Psoas muscle (tissue), 8 donors: ENCODE results near the gene NKPD1. TPM values are rescaled to one million over a fixed set of nuclear protein-coding genes. Genes with fewer than 3 reads are reported as not detected.
A peak's percentile ranks its signal among the peaks of the same experiment; 100 is the strongest.

ENCODE experiments used
- ATAC-seq, 4 donors: fragments of 200-7000 bp; cut with Tn5 transposase; one replicate each; pipeline ENCODE4 v1.9.1; 2020; ENCODE audit warnings: moderate library complexity in 3 of 4, mild to moderate bottlenecking in 2 of 4
- DNase-seq, 2 donors: peaks; one replicate each; pipeline ENCODE4 v3.0.0-alpha.2; 2020
- H3K27ac ChIP-seq: fragments of 200-600 bp; one replicate; pipeline ENCODE4 v1.8.0; 2022
- H3K27me3 ChIP-seq, 3 donors: fragments of 200-600 bp in 1 of 3; one replicate each; pipeline versions ENCODE4 v1.6.1 to v1.8.0; 2013 to 2022; ENCODE audit warnings: low read length in 2 of 3, mild to moderate bottlenecking in 2 of 3, moderate library complexity in 1 of 3; ENCODE audit not compliant: insufficient read depth in 3 of 3
- H3K36me3 ChIP-seq, 2 donors: fragments of 200-600 bp in 1 of 2; one replicate each; pipeline versions ENCODE4 v1.6.1 to v1.8.0; 2013 to 2022; ENCODE audit warnings: low read depth in 1 of 2, mild to moderate bottlenecking in 1 of 2, moderate library complexity in 1 of 2; ENCODE audit not compliant: insufficient read depth in 1 of 2
- H3K4me1 ChIP-seq: fragments of 200-600 bp; one replicate; pipeline ENCODE4 v1.8.0; 2022
- H3K4me3 ChIP-seq: fragments of 200-600 bp; one replicate; pipeline ENCODE4 v1.8.0; 2022; ENCODE audit warnings: mild to moderate bottlenecking
- H3K9me3 ChIP-seq: fragments of 200-600 bp; one replicate; pipeline ENCODE4 v1.8.0; 2022
- WGBS, 3 donors: extraction: QIAGEN DNeasy Blood & Tissue Kit; methylation state at CpG; one replicate each; pipeline versions ENCODE4 v1.1.6 to v1.1.7; 2013; 5-methylcytosine and 5-hydroxymethylcytosine counted together
- intact Hi-C, 2 donors: fragments of 100-400 bp; cut with DNase I; formaldehyde crosslinking; loops; one replicate each; pipeline versions ENCODE4 v1.11.0 to v1.14.2; 2022
- polyA plus RNA-seq, 3 donors: library from polyadenylated mRNA; stranded (reverse); fragments of 200-250 nt; gene quantifications; one replicate each; pipeline ENCODE4 v1.2.3, GENCODE V29; 2013
- total RNA-seq, 4 donors: library from RNA; stranded (reverse); fragmentation: NEBNext Ultra II Directional in 2 of 4; extraction: Animal tissue kit (Norgen Biotek cat#: 25700) in 2 of 4; gene quantifications; one replicate each; pipeline versions ENCODE4 v1.2.1 to v1.2.4, GENCODE V29; 2021 to 2023
- TF ChIP-seq, protein P1 (sequence below): fragments of 200-600 bp; IDR thresholded peaks from one replicate; pipeline ENCODE4 v1.8.0; 2022; ENCODE audit warnings: antibody characterized with exemption
- donor health status: healthy with polysubstance abuse.
- donor health status: DM: no; HTN: no; CAD: no; lungs with moderate emphysema.
- donor health status: Bipolar disorder and iron deficiency.
- donor health status: healthy.
- donor health status: DM: yes; HTN: yes; CAD: no.
- donor health status: DM: no; HTN: no; CAD: no.
- donor health status: DM: no; HTN: no; CAD: no.
- donor health status: DM: yes; HTN: yes; CAD: no.

NKPD1 gene
- total and polyA plus RNA-seq, 7 donors = 0.06 to 0.18 (median 0.08) TPM; not detected in 2

- Histone ChIP-seq H3K9me3 (no peaks in the 10 kb centered on the region), H3K4me1 (peaks cover 12% of the 10 kb centered on the region), H3K27ac (no peak overlapping the region), H3K27me3 (no peaks in the 10 kb centered on the region), H3K36me3 (no peaks in the 10 kb centered on the region), H3K4me3 (no peak overlapping the region)
- 77 to 88% (median 79%) methylated on average over 7 of the region's 7 CpGs for WGBS, 3 donors
- ATAC-seq (no peak), DNase-seq (no peak)
- TF ChIP-seq, protein P1, sequence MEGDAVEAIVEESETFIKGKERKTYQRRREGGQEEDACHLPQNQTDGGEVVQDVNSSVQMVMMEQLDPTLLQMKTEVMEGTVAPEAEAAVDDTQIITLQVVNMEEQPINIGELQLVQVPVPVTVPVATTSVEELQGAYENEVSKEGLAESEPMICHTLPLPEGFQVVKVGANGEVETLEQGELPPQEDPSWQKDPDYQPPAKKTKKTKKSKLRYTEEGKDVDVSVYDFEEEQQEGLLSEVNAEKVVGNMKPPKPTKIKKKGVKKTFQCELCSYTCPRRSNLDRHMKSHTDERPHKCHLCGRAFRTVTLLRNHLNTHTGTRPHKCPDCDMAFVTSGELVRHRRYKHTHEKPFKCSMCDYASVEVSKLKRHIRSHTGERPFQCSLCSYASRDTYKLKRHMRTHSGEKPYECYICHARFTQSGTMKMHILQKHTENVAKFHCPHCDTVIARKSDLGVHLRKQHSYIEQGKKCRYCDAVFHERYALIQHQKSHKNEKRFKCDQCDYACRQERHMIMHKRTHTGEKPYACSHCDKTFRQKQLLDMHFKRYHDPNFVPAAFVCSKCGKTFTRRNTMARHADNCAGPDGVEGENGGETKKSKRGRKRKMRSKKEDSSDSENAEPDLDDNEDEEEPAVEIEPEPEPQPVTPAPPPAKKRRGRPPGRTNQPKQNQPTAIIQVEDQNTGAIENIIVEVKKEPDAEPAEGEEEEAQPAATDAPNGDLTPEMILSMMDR = no peak
- intact Hi-C loops = loop anchor here in 1 of 2 donors (10.0 kb wide), 1 partner anchor 154 kb away; no protein-coding TSS in a partner anchor
Observed at GRCh38 chr19:45180936-45181335, 20.2 kb upstream of the NKPD1 start.

DNA sequence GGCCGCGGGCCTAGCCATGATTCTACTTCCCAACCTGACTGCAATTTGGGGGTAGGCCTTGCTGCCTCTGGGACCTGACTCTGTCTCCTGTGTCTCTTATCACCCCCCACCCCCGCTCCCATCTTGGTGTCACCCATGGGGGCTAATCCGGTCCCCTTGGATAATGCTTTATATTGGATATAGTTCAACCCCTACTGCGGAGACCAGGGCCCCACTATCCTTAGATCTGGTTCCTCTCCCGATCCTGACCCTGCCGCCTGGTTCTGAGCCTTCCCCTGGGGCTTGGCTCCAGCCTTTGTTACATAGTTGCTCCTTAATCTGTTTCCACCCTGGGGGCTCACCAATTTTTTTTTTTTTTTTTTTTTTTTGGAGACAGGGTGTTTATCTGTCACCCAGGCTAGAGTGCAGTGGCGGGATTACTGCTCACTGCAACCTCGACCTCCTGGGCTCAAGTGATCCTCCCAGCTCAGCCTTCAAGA lies 19.1 kb upstream of the NKPD1 start:
- WGBS, 3 donors = 51 to 64% (median 52%) methylated on average over 7 to 9 of the region's 9 CpGs
- DNase-seq = no peak
- ATAC-seq = no peak
- peak overlapping the region; percentile 96 for H3K27ac ChIP-seq
- peak overlapping the region; percentile 77 for H3K4me3 ChIP-seq
- H3K27me3 ChIP-seq = no peaks in the 10 kb centered on the region
- TF ChIP-seq, protein P1 = no peak
- H3K4me1 ChIP-seq = peaks cover 12% of the 10 kb centered on the region
- intact Hi-C loops = loop anchor here in 1 of 2 donors (10.0 kb wide), 1 partner anchor 155 kb away; no protein-coding TSS in a partner anchor
- no peaks in the 10 kb centered on the region for H3K9me3 ChIP-seq
- no peaks in the 10 kb centered on the region for H3K36me3 ChIP-seq

GRCh38 chr19:45179072-45179891 lies 18.5 kb upstream of the NKPD1 start:
- Histone ChIP-seq H3K27ac (peak overlapping the region; percentile 96), H3K4me1 (peaks cover 12% of the 10 kb centered on the region), H3K36me3 (no peaks in the 10 kb centered on the region), H3K9me3 (no peaks in the 10 kb centered on the region), H3K4me3 (peak overlapping the region; percentile 77), H3K27me3 (no peaks in the 10 kb centered on the region)
- intact Hi-C loops = no loop called here
- TF ChIP-seq, protein P1 = no peak
- ATAC-seq = no peak
- peak; percentile 61 to 67 for DNase-seq
- 0 to 1% (median 1%) methylated on average over 32 to 97 of the region's 97 CpGs for WGBS, 3 donors

- Histone ChIP-seq H3K27me3 (no peaks in the 10 kb centered on the region), H3K27ac (peak within 1 kb of the TSS; percentile 96), H3K4me3 (peak within 1 kb of the TSS; percentile 77), H3K36me3 (no peaks in the 10 kb centered on the region), H3K4me1 (peaks cover 12% of the 10 kb centered on the region), H3K9me3 (no peaks in the 10 kb centered on the region)
- 0 to 1% (median 0%) methylated on average over 47 to 51 of the region's 51 CpGs for WGBS, 3 donors
- peak; percentile 100 for DNase-seq
- peak; percentile 90 to 96 (median 94) for ATAC-seq
- intact Hi-C loops = no loop called here
- TF ChIP-seq, protein P1 = peak; percentile 25
Observed at GRCh38 chr19:45178262-45179071, 17.7 kb upstream of the NKPD1 start, which contains the start of gene BLOC1S3. Gene BLOC1S3 (plus strand): TSS chr19:45178784. CDS start chr19:45179297, 513 bp downstream.
